Measurements from ENCODE around the gene PCIF1. TPM values are rescaled to one million over a fixed set of nuclear protein-coding genes. Genes with fewer than 3 reads are reported as not detected.
A peak's percentile ranks its signal among the peaks of the same experiment; 100 is the strongest.

PCIF1 gene
- total RNA-seq, 6 experiments from 2014 or later, result 14.8 to 23.1 (median 19.5) TPM

DNA sequence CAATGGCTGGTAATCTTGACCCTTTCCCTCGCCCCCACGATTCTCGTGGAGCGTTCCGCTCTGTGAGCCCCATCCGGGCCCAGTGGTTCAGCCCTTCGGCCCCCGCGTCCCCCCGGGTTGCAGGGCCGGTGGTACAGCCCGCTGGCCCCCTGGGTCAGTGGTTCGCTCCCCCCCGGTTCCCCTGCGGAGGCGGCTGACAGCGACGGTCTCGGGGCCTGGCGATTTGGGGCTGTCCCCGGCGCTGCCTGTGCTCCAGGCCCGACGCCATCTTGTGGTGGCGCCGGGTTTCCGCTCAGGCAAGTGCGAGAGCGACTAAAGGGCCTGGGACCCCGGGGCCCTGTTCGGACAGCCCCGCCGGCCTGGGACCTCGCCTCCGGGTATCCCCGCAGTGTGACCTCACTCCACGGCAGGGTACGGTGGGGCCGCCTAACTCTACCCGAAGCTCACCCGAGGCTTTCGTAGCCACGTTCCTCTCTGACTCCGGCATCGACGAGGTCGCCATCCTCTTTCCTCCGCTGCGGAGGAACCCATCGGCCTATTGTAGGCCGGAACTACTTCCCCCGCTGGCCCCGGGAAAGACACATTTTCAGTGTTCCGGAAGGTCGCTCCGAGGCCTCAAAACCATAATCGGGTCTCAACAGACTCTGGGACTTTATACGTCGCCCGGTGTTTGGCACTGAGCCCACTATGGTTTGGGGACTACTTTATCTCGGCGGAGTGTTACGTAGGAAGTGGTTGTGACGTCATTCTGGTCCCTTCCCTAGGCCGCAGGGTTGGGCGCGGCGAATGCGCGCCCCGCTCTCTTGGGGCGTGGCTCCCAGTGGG is 37.4 kb downstream of the PCIF1 start, which contains the start of gene ZNF335:
ZNF335 (minus strand) TSS at position 529 of the 825 bp plus-strand sequence. CDS start 793 bp downstream, outside the sequence.
- Mint-ChIP-seq H3K27ac (peak within 1 kb of the TSS; percentile 100), H3K9me3 (no peaks in the 10 kb centered on the region), H3K36me3 (ENCODE audit: low read depth) (peaks cover 5% of the 10 kb centered on the region; the same call in 1 of the 2 replicates), H3K4me3 (peak within 1 kb of the TSS; percentile 86), H3K27me3 (ENCODE audit: insufficient read depth) (peaks cover 4% of the 10 kb centered on the region), H3K4me1 (ENCODE audit: low read depth) (peaks cover 41% of the 10 kb centered on the region)
- DNase-seq, result peak; percentile 92
- TF ChIP-seq, protein P1, sequence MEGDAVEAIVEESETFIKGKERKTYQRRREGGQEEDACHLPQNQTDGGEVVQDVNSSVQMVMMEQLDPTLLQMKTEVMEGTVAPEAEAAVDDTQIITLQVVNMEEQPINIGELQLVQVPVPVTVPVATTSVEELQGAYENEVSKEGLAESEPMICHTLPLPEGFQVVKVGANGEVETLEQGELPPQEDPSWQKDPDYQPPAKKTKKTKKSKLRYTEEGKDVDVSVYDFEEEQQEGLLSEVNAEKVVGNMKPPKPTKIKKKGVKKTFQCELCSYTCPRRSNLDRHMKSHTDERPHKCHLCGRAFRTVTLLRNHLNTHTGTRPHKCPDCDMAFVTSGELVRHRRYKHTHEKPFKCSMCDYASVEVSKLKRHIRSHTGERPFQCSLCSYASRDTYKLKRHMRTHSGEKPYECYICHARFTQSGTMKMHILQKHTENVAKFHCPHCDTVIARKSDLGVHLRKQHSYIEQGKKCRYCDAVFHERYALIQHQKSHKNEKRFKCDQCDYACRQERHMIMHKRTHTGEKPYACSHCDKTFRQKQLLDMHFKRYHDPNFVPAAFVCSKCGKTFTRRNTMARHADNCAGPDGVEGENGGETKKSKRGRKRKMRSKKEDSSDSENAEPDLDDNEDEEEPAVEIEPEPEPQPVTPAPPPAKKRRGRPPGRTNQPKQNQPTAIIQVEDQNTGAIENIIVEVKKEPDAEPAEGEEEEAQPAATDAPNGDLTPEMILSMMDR (IDR thresholded peaks at IDR 0.05), result peak; percentile 75

DNA sequence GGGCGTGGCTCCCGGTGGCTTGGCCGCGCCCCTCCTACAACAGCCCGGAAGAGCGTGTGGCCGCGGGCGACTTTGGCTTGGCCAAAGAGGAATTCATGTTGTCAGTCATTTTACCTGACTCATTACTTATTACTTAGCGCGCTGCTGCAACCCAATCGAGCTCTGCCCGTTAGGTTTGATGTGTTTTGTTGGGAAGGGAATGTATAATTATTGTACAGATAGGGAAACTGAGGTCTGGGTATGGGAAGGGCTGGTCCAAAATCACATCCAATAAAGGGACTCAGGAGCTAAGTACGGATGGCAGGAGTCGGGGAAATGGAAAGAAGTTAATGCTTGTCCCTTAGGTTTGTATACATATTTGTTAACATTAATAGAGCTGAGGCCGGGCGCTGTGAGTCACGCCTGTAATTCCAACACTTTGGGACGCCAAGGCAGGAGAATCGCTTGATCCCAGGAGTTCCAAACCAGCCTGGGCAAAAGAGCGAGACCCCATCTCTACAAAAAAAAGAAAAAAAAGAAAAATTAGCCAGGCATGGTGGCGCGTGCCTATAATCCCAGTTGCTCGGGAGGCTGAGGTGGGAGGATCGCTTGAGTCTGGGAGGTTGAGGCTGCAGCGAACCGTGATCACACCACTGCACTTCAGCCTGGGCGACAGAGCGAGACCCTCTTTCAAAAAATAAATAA is 38.2 kb downstream of the PCIF1 start:
- peaks cover 41% of the 10 kb centered on the region for H3K4me1 Mint-ChIP-seq (ENCODE audit: low read depth)
- no peaks in the 10 kb centered on the region for H3K36me3 Mint-ChIP-seq (ENCODE audit: low read depth)
- H3K27ac Mint-ChIP-seq, result peak overlapping the region; percentile 100

DNA sequence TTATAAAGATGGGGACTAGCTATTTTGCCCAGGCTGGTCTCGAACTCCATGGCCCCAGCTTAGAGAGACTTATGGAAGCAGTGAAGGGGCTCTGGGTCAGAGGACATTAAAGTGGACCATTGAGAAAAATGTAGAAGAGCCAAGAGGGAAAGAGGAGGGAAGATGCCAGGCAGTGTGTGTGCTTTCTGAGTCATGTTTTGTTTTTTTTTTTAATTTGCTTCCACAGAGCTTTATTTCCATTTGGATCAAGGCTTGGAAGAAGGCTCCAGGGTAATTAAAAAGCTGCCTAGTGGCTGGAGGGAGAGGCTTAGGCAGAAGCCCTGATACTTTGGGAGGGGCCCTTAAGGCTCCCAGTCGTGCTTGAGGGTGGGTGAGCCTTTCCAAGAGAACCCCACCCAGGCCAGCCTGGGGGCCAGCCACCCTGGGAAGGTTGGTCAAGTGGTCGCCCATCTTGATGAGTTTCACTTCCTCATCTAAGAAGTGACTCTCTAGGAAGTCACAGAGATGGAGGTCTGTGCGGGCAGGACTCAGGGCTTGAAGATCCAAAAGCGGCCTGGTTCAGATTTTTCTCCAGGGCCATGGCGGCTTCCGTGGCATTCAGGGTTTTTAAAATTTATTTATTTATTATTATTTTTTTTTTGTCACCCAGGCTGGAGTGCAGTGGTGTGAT is 40.5 kb downstream of the PCIF1 start:
- TF ChIP-seq, protein P1 (IDR thresholded peaks at IDR 0.05), result no peak
- Mint-ChIP-seq H3K27me3 (ENCODE audit: insufficient read depth) (peaks cover 7% of the 10 kb centered on the region), H3K4me3 (no peak overlapping the region), H3K27ac (no peak overlapping the region), H3K9me3 (no peaks in the 10 kb centered on the region), H3K36me3 (ENCODE audit: low read depth) (no peaks in the 10 kb centered on the region), H3K4me1 (ENCODE audit: low read depth) (peaks cover 26% of the 10 kb centered on the region)
- no peak for DNase-seq

More for the DNA sequence above, 38.2 kb downstream of the PCIF1 start:
- no peak for DNase-seq
- Mint-ChIP-seq H3K27me3 (ENCODE audit: insufficient read depth) (peaks cover 4% of the 10 kb centered on the region), H3K9me3 (no peaks in the 10 kb centered on the region), H3K4me3 (peak overlapping the region; percentile 86)
- TF ChIP-seq, protein P1 (IDR thresholded peaks at IDR 0.05), result no peak

DNA sequence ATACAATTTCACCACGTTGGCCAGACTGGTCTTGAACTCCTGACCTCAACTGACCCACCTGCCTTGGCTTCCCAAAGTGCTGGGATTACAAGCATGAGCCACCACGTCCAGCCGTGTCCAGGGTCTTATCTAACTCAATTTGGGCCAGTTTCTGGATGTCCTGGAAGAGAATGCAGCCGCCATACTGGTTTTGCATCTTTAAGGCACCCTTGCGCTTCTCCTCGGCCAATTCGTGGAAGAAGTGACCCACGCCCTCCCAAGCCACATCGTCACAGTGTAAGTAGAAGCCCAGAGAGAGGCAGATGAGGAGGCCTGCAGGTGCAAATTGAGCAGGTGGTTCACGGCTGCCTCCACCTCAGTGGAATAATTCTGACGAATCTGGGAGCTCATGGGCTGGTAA is 41.2 kb downstream of the PCIF1 start:
- TF ChIP-seq, protein P1 (IDR thresholded peaks at IDR 0.05), result no peak
- Mint-ChIP-seq H3K27ac (no peak overlapping the region), H3K9me3 (no peaks in the 10 kb centered on the region), H3K4me1 (ENCODE audit: low read depth) (peaks cover 19% of the 10 kb centered on the region), H3K36me3 (ENCODE audit: low read depth) (no peaks in the 10 kb centered on the region), H3K27me3 (ENCODE audit: insufficient read depth) (peaks cover 7% of the 10 kb centered on the region), H3K4me3 (no peak overlapping the region)
- DNase-seq, result no peak

DNA sequence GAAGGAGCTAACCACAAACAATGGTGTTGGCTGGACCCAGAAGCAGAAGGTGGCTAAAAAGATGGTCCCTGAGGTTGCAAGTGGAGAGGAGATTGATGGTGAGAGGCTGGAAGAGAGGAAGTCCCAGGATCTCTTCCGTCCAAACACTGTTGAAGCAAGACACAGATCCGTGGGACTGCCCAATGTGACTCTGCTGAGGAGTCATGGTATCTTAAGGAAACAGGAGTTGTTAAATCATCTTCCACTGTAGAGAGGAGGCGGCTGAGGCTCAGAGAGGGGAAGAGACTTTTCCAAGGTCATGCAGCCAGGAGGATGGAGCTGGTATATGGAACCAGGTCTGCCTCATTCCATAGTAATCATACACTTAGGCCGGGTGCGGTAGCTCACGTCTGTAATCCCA is 41.6 kb downstream of the PCIF1 start:
- Mint-ChIP-seq H3K36me3 (ENCODE audit: low read depth) (no peaks in the 10 kb centered on the region), H3K27me3 (ENCODE audit: insufficient read depth) (peaks cover 7% of the 10 kb centered on the region), H3K4me3 (no peak overlapping the region), H3K9me3 (no peaks in the 10 kb centered on the region), H3K4me1 (ENCODE audit: low read depth) (peaks cover 17% of the 10 kb centered on the region), H3K27ac (no peak overlapping the region)
- TF ChIP-seq, protein P1 (IDR thresholded peaks at IDR 0.05), result no peak
- no peak for DNase-seq

All from HFFc6 (cell line).